Activated CD4-positive, alpha-beta memory T cell treated with anti-CD3 and anti-CD28 coated beads for 36 hours (primary cell): ENCODE measurements around the gene GABRG3. TPM values are rescaled to one million over a fixed set of nuclear protein-coding genes. Genes with fewer than 3 reads are reported as not detected.

Experiments used
- CTCF ChIA-PET: fragments of 350-600 bp; sonication (Branson Sonifier 250); formaldehyde crosslinking; loops from one replicate; lab custom pipeline; 2021; ENCODE audit warnings: antibody characterized with exemption, inconsistent platforms; lab: Charles Lee
- POLR2A ChIA-PET: fragments of 350-600 bp; sonication (Branson Sonifier 250); formaldehyde crosslinking; loops from one replicate; lab custom pipeline; 2021; ENCODE audit warnings: antibody characterized with exemption; lab: Charles Lee
- DNase-seq: peaks from one replicate; pipeline ENCODE4 v3.0.0-alpha.2; 2020
- H3K27ac Mint-ChIP-seq: one replicate; pipeline ENCODE4 v1.8.0; 2021; ENCODE audit warnings: mixed read lengths
- H3K27me3 Mint-ChIP-seq: one replicate; pipeline ENCODE4 v1.8.0; 2021; ENCODE audit warnings: mixed read lengths
- H3K36me3 Mint-ChIP-seq: one replicate; pipeline ENCODE4 v1.8.0; 2021; ENCODE audit warnings: mixed read lengths
- H3K4me1 Mint-ChIP-seq: one replicate; pipeline ENCODE4 v1.8.0; 2021; ENCODE audit warnings: low read depth, mixed read lengths
- H3K4me3 Mint-ChIP-seq: one replicate; pipeline ENCODE4 v1.8.0; 2021; ENCODE audit warnings: mild to moderate bottlenecking, mixed read lengths
- H3K9me3 Mint-ChIP-seq: one replicate; pipeline ENCODE4 v1.8.0; 2021; ENCODE audit warnings: mixed read lengths
- intact Hi-C: fragments of 100-400 bp; cut with micrococcal nuclease; formaldehyde crosslinking; loops from one replicate; pipeline ENCODE4 v1.15.1; 2023
- total RNA-seq, 2 experiments: library from RNA; stranded (reverse); gene quantifications; one replicate each; pipeline ENCODE4 v1.2.3, GENCODE V29; 2021

Gene GABRG3
- total RNA-seq, 2 experiments from 2014 or later, result not detected

- CTCF ChIA-PET, result no interaction called here
- Mint-ChIP-seq H3K27me3 (no peaks in the 10 kb centered on the region), H3K27ac (no peak overlapping the region), H3K9me3 (peaks cover 7% of the 10 kb centered on the region), H3K4me1 (no peaks in the 10 kb centered on the region), H3K36me3 (no peaks in the 10 kb centered on the region), H3K4me3 (no peak overlapping the region)
- POLR2A ChIA-PET, result no interaction called here
- no peak for DNase-seq
- intact Hi-C loops, result no loop called here
Measured at GRCh38 chr15:27383726-27384125, 412.7 kb downstream of the GABRG3 start.

- intact Hi-C loops, result no loop called here
- H3K9me3 Mint-ChIP-seq, result peaks cover 2% of the 10 kb centered on the region
- H3K27me3 Mint-ChIP-seq, result no peaks in the 10 kb centered on the region
- POLR2A ChIA-PET, result no interaction called here
- CTCF ChIA-PET, result no interaction called here
- no peak overlapping the region for H3K4me3 Mint-ChIP-seq
- no peaks in the 10 kb centered on the region for H3K36me3 Mint-ChIP-seq
- no peak for DNase-seq
- H3K27ac Mint-ChIP-seq, result no peak overlapping the region
- H3K4me1 Mint-ChIP-seq, result no peaks in the 10 kb centered on the region
Measured at GRCh38 chr15:27392163-27392562, 421.2 kb downstream of the GABRG3 start.

- no peak for DNase-seq
- no peak overlapping the region for H3K4me3 Mint-ChIP-seq
- intact Hi-C loops, result no loop called here
- ChIA-PET CTCF (no interaction called here), POLR2A (no interaction called here)
- H3K27ac Mint-ChIP-seq, result no peak overlapping the region
- H3K4me1 Mint-ChIP-seq, result no peaks in the 10 kb centered on the region
- peaks cover 4% of the 10 kb centered on the region for H3K9me3 Mint-ChIP-seq
- H3K36me3 Mint-ChIP-seq, result no peaks in the 10 kb centered on the region
- H3K27me3 Mint-ChIP-seq, result no peaks in the 10 kb centered on the region
Measured at GRCh38 chr15:27396521-27396920, 425.5 kb downstream of the GABRG3 start.

GRCh38 chr15:27396996-27397395 is 426.0 kb downstream of the GABRG3 start:
- Mint-ChIP-seq H3K27ac (no peak overlapping the region), H3K4me1 (no peaks in the 10 kb centered on the region), H3K36me3 (no peaks in the 10 kb centered on the region), H3K27me3 (no peaks in the 10 kb centered on the region), H3K9me3 (peaks cover 4% of the 10 kb centered on the region), H3K4me3 (no peak overlapping the region)
- POLR2A ChIA-PET, result interaction anchor here (0.7 kb wide), 1 partner anchor 424 kb away, joined by 4 read pairs; no protein-coding TSS in a partner anchor
- CTCF ChIA-PET, result no interaction called here
- DNase-seq, result no peak
- intact Hi-C loops, result no loop called here

GRCh38 chr15:27398631-27399161 is 427.7 kb downstream of the GABRG3 start:
- ChIA-PET POLR2A (no interaction called here), CTCF (no interaction called here)
- no peaks in the 10 kb centered on the region for H3K4me1 Mint-ChIP-seq
- no peak overlapping the region for H3K27ac Mint-ChIP-seq
- no peaks in the 10 kb centered on the region for H3K27me3 Mint-ChIP-seq
- H3K9me3 Mint-ChIP-seq, result peaks cover 7% of the 10 kb centered on the region
- H3K36me3 Mint-ChIP-seq, result no peaks in the 10 kb centered on the region
- no peak overlapping the region for H3K4me3 Mint-ChIP-seq
- intact Hi-C loops, result no loop called here
- DNase-seq, result no peak

GRCh38 chr15:27399241-27399640 is 428.3 kb downstream of the GABRG3 start:
- Mint-ChIP-seq H3K36me3 (no peaks in the 10 kb centered on the region), H3K9me3 (peaks cover 7% of the 10 kb centered on the region), H3K27me3 (no peaks in the 10 kb centered on the region), H3K4me1 (no peaks in the 10 kb centered on the region), H3K4me3 (no peak overlapping the region), H3K27ac (no peak overlapping the region)
- ChIA-PET CTCF (no interaction called here), POLR2A (no interaction called here)
- intact Hi-C loops, result no loop called here
- DNase-seq, result no peak

- POLR2A ChIA-PET, result no interaction called here
- peaks cover 13% of the 10 kb centered on the region for H3K9me3 Mint-ChIP-seq
- H3K36me3 Mint-ChIP-seq, result no peaks in the 10 kb centered on the region
- no peak overlapping the region for H3K27ac Mint-ChIP-seq
- H3K4me1 Mint-ChIP-seq, result no peaks in the 10 kb centered on the region
- DNase-seq, result no peak
- no peak overlapping the region for H3K4me3 Mint-ChIP-seq
- H3K27me3 Mint-ChIP-seq, result no peaks in the 10 kb centered on the region
- intact Hi-C loops, result no loop called here
- CTCF ChIA-PET, result no interaction called here
Measured at GRCh38 chr15:27401471-27401870, 430.5 kb downstream of the GABRG3 start.

GRCh38 chr15:27408428-27408827 is 437.4 kb downstream of the GABRG3 start:
- intact Hi-C loops, result no loop called here
- Mint-ChIP-seq H3K27me3 (no peaks in the 10 kb centered on the region), H3K27ac (no peak overlapping the region), H3K9me3 (peaks cover 12% of the 10 kb centered on the region), H3K4me3 (no peak overlapping the region), H3K4me1 (no peaks in the 10 kb centered on the region), H3K36me3 (no peaks in the 10 kb centered on the region)
- CTCF ChIA-PET, result no interaction called here
- POLR2A ChIA-PET, result no interaction called here
- no peak for DNase-seq

- Mint-ChIP-seq H3K27me3 (no peaks in the 10 kb centered on the region), H3K36me3 (no peaks in the 10 kb centered on the region), H3K4me3 (no peak overlapping the region), H3K9me3 (peaks cover 7% of the 10 kb centered on the region), H3K27ac (no peak overlapping the region), H3K4me1 (no peaks in the 10 kb centered on the region)
- ChIA-PET POLR2A (no interaction called here), CTCF (no interaction called here)
- intact Hi-C loops, result no loop called here
- no peak for DNase-seq
Measured at GRCh38 chr15:27410996-27411605, 440.1 kb downstream of the GABRG3 start.

- Mint-ChIP-seq H3K4me1 (no peaks in the 10 kb centered on the region), H3K9me3 (peaks cover 3% of the 10 kb centered on the region), H3K27ac (no peak overlapping the region), H3K4me3 (no peak overlapping the region), H3K36me3 (no peaks in the 10 kb centered on the region), H3K27me3 (no peaks in the 10 kb centered on the region)
- no peak for DNase-seq
- CTCF ChIA-PET, result no interaction called here
- intact Hi-C loops, result no loop called here
- POLR2A ChIA-PET, result no interaction called here
Measured at GRCh38 chr15:27412415-27412814, 441.4 kb downstream of the GABRG3 start.

GRCh38 chr15:27414168-27414870 is 443.3 kb downstream of the GABRG3 start:
- Mint-ChIP-seq H3K27me3 (no peaks in the 10 kb centered on the region), H3K4me1 (no peaks in the 10 kb centered on the region), H3K27ac (no peak overlapping the region), H3K9me3 (peaks cover 3% of the 10 kb centered on the region), H3K4me3 (no peak overlapping the region), H3K36me3 (no peaks in the 10 kb centered on the region)
- DNase-seq, result no peak
- ChIA-PET POLR2A (no interaction called here), CTCF (no interaction called here)
- intact Hi-C loops, result no loop called here

- no peak for DNase-seq
- intact Hi-C loops, result no loop called here
Measured at GRCh38 chr15:27418726-27419125, 447.7 kb downstream of the GABRG3 start.

GRCh38 chr15:27422997-27423396 is 452.0 kb downstream of the GABRG3 start:
- no peaks in the 10 kb centered on the region for H3K4me1 Mint-ChIP-seq

More at GRCh38 chr15:27418726-27419125, 447.7 kb downstream of the GABRG3 start:
- no peak overlapping the region for H3K4me3 Mint-ChIP-seq
- H3K4me1 Mint-ChIP-seq, result no peaks in the 10 kb centered on the region
- no peak overlapping the region for H3K27ac Mint-ChIP-seq
- no peaks in the 10 kb centered on the region for H3K27me3 Mint-ChIP-seq
- ChIA-PET CTCF (no interaction called here), POLR2A (no interaction called here)
- no peaks in the 10 kb centered on the region for H3K36me3 Mint-ChIP-seq
- peaks cover 3% of the 10 kb centered on the region for H3K9me3 Mint-ChIP-seq

More at GRCh38 chr15:27422997-27423396, 452.0 kb downstream of the GABRG3 start:
- H3K36me3 Mint-ChIP-seq, result no peaks in the 10 kb centered on the region
- H3K27ac Mint-ChIP-seq, result no peak overlapping the region
- ChIA-PET POLR2A (no interaction called here), CTCF (no interaction called here)
- DNase-seq, result no peak
- H3K4me3 Mint-ChIP-seq, result no peak overlapping the region
- intact Hi-C loops, result no loop called here
- no peaks in the 10 kb centered on the region for H3K27me3 Mint-ChIP-seq
- H3K9me3 Mint-ChIP-seq, result peaks cover 3% of the 10 kb centered on the region
